GM23338 (cell line): Measurements from ENCODE around the gene ADGRB3.

ENCODE experiments used
- CREB1 ChIP-seq: fragments of 250-450 bp; sonication (Bioruptor Pico); IDR thresholded peaks from 2 replicates; pipeline ENCODE4 v1.5.0; 2020; ENCODE audit warnings: low read depth, mild to moderate bottlenecking, moderate library complexity
- CTCF ChIP-seq, 2 experiments: fragments of 200-600 bp in 1 of 2; sonication (generic) in 1 of 2; conservative IDR thresholded peaks; 2 replicates each; pipeline versions ENCODE4 v1.5.1 to v1.6.1; 2016 to 2017; ENCODE audit warnings: antibody characterized with exemption in 2 of 2, low read depth in 2 of 2, mild to moderate bottlenecking in 2 of 2, moderate library complexity in 1 of 2
- EZH2 ChIP-seq: fragments of 200-600 bp; sonication (generic); IDR thresholded peaks from one replicate; pipeline ENCODE4 v1.8.0; 2017; ENCODE audit warnings: antibody characterized with exemption, mild to moderate bottlenecking, low read depth; ENCODE audit not compliant: unreplicated experiment
- EZH2phosphoT487 ChIP-seq: fragments of 200-600 bp; sonication (generic); IDR thresholded peaks from one replicate; pipeline ENCODE4 v1.8.1; 2018; ENCODE audit warnings: antibody characterized with exemption; ENCODE audit not compliant: unreplicated experiment
- JUNB ChIP-seq: IDR thresholded peaks from one replicate; pipeline ENCODE4 v1.6.1; 2016; ENCODE audit warnings: antibody characterized with exemption; ENCODE audit not compliant: unreplicated experiment
- POLR2AphosphoS5 ChIP-seq: IDR thresholded peaks from 2 replicates; pipeline ENCODE4 v1.6.1; 2016; ENCODE audit warnings: antibody characterized with exemption, low read depth
- REST ChIP-seq: IDR thresholded peaks from one replicate; pipeline ENCODE4 v1.6.1; 2018; ENCODE audit warnings: antibody characterized with exemption; ENCODE audit not compliant: unreplicated experiment
- STAT1 ChIP-seq: IDR thresholded peaks from one replicate; pipeline ENCODE4 v1.6.1; 2016; ENCODE audit warnings: antibody characterized with exemption; ENCODE audit not compliant: unreplicated experiment
- ZNF114 ChIP-seq: fragments of 250-450 bp; sonication (Bioruptor Pico); IDR thresholded peaks from 2 replicates; pipeline ENCODE4 v1.5.0; 2020; ENCODE audit warnings: mild to moderate bottlenecking, moderate library complexity
- ZNF331 ChIP-seq: fragments of 250-450 bp; sonication (Bioruptor Pico); IDR thresholded peaks from 2 replicates; pipeline ENCODE4 v1.5.0; 2020; ENCODE audit warnings: low read depth, mild to moderate bottlenecking, moderate library complexity

- no peak for TF ChIP-seq EZH2
- TF ChIP-seq CTCF (conservative IDR thresholded peaks at IDR 0.05; ENCODE audit: low read depth in 2 of 2), result no peak
- TF ChIP-seq REST, result no peak
- no peak for TF ChIP-seq EZH2phosphoT487
- TF ChIP-seq CREB1 (CRISPR knock-in tag), result no peak
- TF ChIP-seq POLR2AphosphoS5, result no peak
- no peak for TF ChIP-seq ZNF114 (CRISPR knock-in tag)
- TF ChIP-seq STAT1, result no peak
- TF ChIP-seq ZNF331, result no peak
- TF ChIP-seq JUNB, result no peak
Observed at GRCh38 chr6:68993911-68994310, 358.8 kb downstream of the ADGRB3 start.
